OCI-LY3 (cell line): Measurements from ENCODE around the gene BHLHE23.
A peak's percentile ranks its signal among the peaks of the same experiment; 100 is the strongest.

ENCODE experiments used
- EZH2phosphoT487 ChIP-seq: fragments of 200-600 bp; shearing (Covaris generic); IDR thresholded peaks from 2 replicates; pipeline ENCODE4 v1.6.1; 2018; ENCODE audit warnings: antibody characterized with exemption, mixed run types, low read depth
- TF ChIP-seq, protein P1 (sequence below): fragments of 200-600, 300-600 bp; sonication (generic); IDR thresholded peaks from 2 replicates; pipeline ENCODE4 v1.5.1; 2014; ENCODE audit warnings: antibody characterized with exemption, low read length, low read depth

DNA sequence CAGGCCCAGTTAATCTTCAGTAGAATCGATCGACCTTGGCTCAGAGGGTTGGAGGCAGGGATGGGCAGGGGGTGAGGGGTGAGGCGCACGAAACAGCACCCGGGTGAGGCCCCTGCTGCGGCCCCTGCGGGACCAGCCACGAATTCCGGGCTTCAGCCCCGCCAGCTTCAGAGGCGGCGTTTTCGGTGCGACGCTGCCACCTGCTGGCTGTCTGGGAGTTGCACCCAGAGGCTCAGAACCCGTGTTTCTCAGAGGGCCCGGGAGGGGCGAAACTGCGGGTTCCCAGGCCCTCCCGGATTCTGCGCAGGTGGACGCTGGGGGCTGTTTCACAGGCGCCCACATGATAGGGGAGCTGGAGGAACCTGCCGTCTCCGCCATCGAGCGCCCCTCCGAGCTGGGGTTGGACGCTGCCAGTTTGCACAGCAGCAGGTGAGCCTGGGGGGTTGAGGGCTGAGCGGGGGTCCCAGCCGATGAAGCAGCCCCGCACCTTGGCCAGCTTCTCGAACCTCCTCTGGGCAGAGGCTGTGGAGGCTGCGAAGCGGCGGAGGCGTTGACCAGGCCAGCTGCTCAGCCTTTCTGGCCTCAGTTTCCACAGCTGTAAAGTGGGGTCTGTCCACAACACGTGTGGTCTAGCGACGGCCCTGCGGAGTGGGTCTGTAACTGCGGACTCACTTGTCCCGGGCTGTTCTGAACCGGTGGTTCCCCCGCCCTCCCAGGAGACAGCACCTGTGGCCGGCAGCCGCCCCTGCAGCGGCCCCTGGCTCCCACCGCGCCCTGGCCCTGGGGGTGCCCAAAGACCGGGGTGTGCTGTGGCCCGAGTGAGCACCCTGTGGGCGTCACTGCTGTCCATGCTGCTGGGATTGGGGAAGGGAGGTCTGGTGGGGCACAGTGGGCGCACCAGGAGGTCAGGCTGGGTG, 2.5 kb upstream of the BHLHE23 start:
- TF ChIP-seq, protein P1, sequence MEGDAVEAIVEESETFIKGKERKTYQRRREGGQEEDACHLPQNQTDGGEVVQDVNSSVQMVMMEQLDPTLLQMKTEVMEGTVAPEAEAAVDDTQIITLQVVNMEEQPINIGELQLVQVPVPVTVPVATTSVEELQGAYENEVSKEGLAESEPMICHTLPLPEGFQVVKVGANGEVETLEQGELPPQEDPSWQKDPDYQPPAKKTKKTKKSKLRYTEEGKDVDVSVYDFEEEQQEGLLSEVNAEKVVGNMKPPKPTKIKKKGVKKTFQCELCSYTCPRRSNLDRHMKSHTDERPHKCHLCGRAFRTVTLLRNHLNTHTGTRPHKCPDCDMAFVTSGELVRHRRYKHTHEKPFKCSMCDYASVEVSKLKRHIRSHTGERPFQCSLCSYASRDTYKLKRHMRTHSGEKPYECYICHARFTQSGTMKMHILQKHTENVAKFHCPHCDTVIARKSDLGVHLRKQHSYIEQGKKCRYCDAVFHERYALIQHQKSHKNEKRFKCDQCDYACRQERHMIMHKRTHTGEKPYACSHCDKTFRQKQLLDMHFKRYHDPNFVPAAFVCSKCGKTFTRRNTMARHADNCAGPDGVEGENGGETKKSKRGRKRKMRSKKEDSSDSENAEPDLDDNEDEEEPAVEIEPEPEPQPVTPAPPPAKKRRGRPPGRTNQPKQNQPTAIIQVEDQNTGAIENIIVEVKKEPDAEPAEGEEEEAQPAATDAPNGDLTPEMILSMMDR = peak; percentile 92
- TF ChIP-seq EZH2phosphoT487 = no peak
